HL-60/S4 treated with retinoic acid at 250 ng/mL for 4 days and 3 days (cell line): ENCODE measurements around the gene PALLD.
"Not testable (repeated sequence)": the region's sequence is repeated elsewhere in the genome, so short reads cannot be mapped to it uniquely, and the experiment has no call there.

Experiments
- in situ Hi-C: fragments of 300-500 bp; cut with MboI; formaldehyde crosslinking; loops from 2 replicates; pipeline ENCODE4 v1.7.0; 2022; ENCODE audit warnings: low sequenced_read_pairs

Gene PALLD

GRCh38 chr4:168804146-168804545, 307.3 kb downstream of the PALLD start:
- in situ Hi-C loops, result no loop called here

GRCh38 chr4:168805341-168805740, 308.5 kb downstream of the PALLD start:
- in situ Hi-C loops, result no loop called here

- in situ Hi-C loops, result not testable (repeated sequence)
These were observed 309.4 kb downstream of the PALLD start for GRCh38 chr4:168806247-168806646.

- in situ Hi-C loops, result no loop called here
These were observed 314.4 kb downstream of the PALLD start for GRCh38 chr4:168811207-168811606.

GRCh38 chr4:168811786-168812651, 315.2 kb downstream of the PALLD start:
- in situ Hi-C loops, result no loop called here

- in situ Hi-C loops, result no loop called here
These were observed 316.0 kb downstream of the PALLD start for GRCh38 chr4:168812806-168813205.

GRCh38 chr4:168813890-168814289, 317.0 kb downstream of the PALLD start:
- in situ Hi-C loops, result no loop called here

- in situ Hi-C loops, result no loop called here
These were observed 318.8 kb downstream of the PALLD start for GRCh38 chr4:168815379-168816345.

GRCh38 chr4:168817370-168817769, 320.5 kb downstream of the PALLD start:
- in situ Hi-C loops, result no loop called here

- in situ Hi-C loops, result no loop called here
These were observed 325.6 kb downstream of the PALLD start for GRCh38 chr4:168822481-168822880.

GRCh38 chr4:168825975-168826374, 329.1 kb downstream of the PALLD start:
- in situ Hi-C loops, result no loop called here

- in situ Hi-C loops, result no loop called here
These were observed 329.8 kb downstream of the PALLD start for GRCh38 chr4:168826620-168827019.

GRCh38 chr4:168830777-168831512, 334.1 kb downstream of the PALLD start:
- in situ Hi-C loops, result no loop called here

GRCh38 chr4:168831585-168831918, 334.7 kb downstream of the PALLD start:
- in situ Hi-C loops, result no loop called here

GRCh38 chr4:168831919-168832762, 335.3 kb downstream of the PALLD start:
- in situ Hi-C loops, result no loop called here

- in situ Hi-C loops, result no loop called here
These were observed 336.1 kb downstream of the PALLD start for GRCh38 chr4:168832763-168833575.

- in situ Hi-C loops, result no loop called here
These were observed 337.0 kb downstream of the PALLD start for GRCh38 chr4:168833881-168834280.

- in situ Hi-C loops, result no loop called here
These were observed 339.1 kb downstream of the PALLD start for GRCh38 chr4:168835880-168836454.

GRCh38 chr4:168836490-168836889, 339.6 kb downstream of the PALLD start:
- in situ Hi-C loops, result no loop called here
